HCT116 (cell line): Measurements from ENCODE around the gene HMSD. TPM values are rescaled to one million over a fixed set of nuclear protein-coding genes. Genes with fewer than 3 reads are reported as not detected.

ENCODE experiments used
- ATAC-seq: fragments of 200-7000 bp; cut with Tn5 transposase; 2 replicates; pipeline ENCODE4 v1.9.1; 2020; ENCODE audit warnings: mild to moderate bottlenecking, moderate library complexity
- BruUV-seq: library from RNA; stranded (reverse); fragments of 400-500 nt; replicated peaks from 2 replicates; lab custom pipeline; 2021; lab: Mats Ljungman, UMichigan
- CTCF ChIA-PET: fragments of 300-600 bp; sonication (Branson Sonifier 250); formaldehyde crosslinking; loops from one replicate; lab custom pipeline; 2021; ENCODE audit warnings: antibody characterized with exemption; lab: Charles Lee
- POLR2A ChIA-PET: fragments of 300-600, 350-600 bp; sonication (Branson Sonifier 250); formaldehyde crosslinking; loops from one replicate; lab custom pipeline; 2021; ENCODE audit warnings: antibody characterized with exemption; lab: Charles Lee
- RAD21 ChIA-PET, 2 experiments: fragments of 300-600 bp; sonication (Branson Sonifier 250); formaldehyde crosslinking; loops; one replicate each; lab custom pipeline; 2023; ENCODE audit warnings: low total read pairs in 2 of 2; ENCODE audit not compliant: uncharacterized antibody in 2 of 2, unreplicated experiment in 2 of 2, low non-redundant PET in 1 of 2; lab: Charles Lee
- DNase-seq: peaks from one replicate; pipeline ENCODE4 v3.0.0-alpha.2; 2010; ENCODE audit warnings: low read depth, low spot score
- H2AFZ ChIP-seq: fragments of 200-600 bp; shearing (Covaris generic), sonication (generic); 2 replicates; pipeline ENCODE4 v1.6.1; 2017; ENCODE audit warnings: low read depth, mixed run types, mixed read lengths, antibody characterized with exemption, low read length; ENCODE audit not compliant: poor library complexity, severe bottlenecking
- H3K27ac ChIP-seq: 2 replicates; pipeline ENCODE4 v1.5.1; 2012; ENCODE audit warnings: low read depth, low read length
- H3K27me3 ChIP-seq: fragments of 200-600 bp; sonication (generic); 2 replicates; pipeline ENCODE4 v1.6.1; 2016; ENCODE audit warnings: mixed run types, low read length, mixed read lengths; ENCODE audit not compliant: insufficient read depth
- H3K36me3 ChIP-seq, 2 experiments: fragments of 200-500 bp in 1 of 2; fragments of 200-600 bp in 1 of 2; sonication (Bioruptor generic) in 1 of 2; sonication (generic) in 1 of 2; 2 replicates each; pipeline versions ENCODE4 v1.5.1 to v1.6.1; 2014 to 2016; ENCODE audit warnings: low read length in 2 of 2, inconsistent platforms in 1 of 2, mixed read lengths in 1 of 2, mixed run types in 1 of 2; ENCODE audit not compliant: insufficient read depth in 2 of 2, control insufficient read depth in 1 of 2
- H3K4me1 ChIP-seq, 2 experiments: fragments of 200-600 bp in 1 of 2; sonication (generic) in 1 of 2; 2 replicates each; pipeline versions ENCODE4 v1.5.1 to v1.6.1; 2012 to 2017; ENCODE audit warnings: low read length in 2 of 2, inconsistent platforms in 1 of 2, mild to moderate bottlenecking in 1 of 2, mixed read lengths in 1 of 2, mixed run types in 1 of 2, moderate library complexity in 1 of 2; ENCODE audit not compliant: insufficient read depth in 2 of 2, control insufficient read depth in 1 of 2
- H3K4me2 ChIP-seq: fragments of 200-600 bp; sonication (generic); 2 replicates; pipeline ENCODE4 v1.6.1; 2017; ENCODE audit warnings: mixed run types, low read length, mixed read lengths
- H3K4me3 ChIP-seq, 2 experiments: fragments of 200-600 bp in 1 of 2; sonication (generic) in 1 of 2; replicated peaks in 1 of 2; 2 replicates each; pipeline ENCODE4 v1.5.1; 2011 to 2016; ENCODE audit warnings: low read length in 2 of 2, control low read depth in 1 of 2, low read depth in 1 of 2, mild to moderate bottlenecking in 1 of 2, mixed read lengths in 1 of 2, mixed run types in 1 of 2
- H3K79me2 ChIP-seq: fragments of 200-600 bp; sonication (generic); 2 replicates; pipeline ENCODE4 v1.6.1; 2017; ENCODE audit warnings: mild to moderate bottlenecking, mixed run types, low read length, moderate library complexity, mixed read lengths; ENCODE audit not compliant: insufficient read depth
- H3K9ac ChIP-seq: fragments of 200-600 bp; sonication (generic); 2 replicates; pipeline ENCODE4 v1.6.1; 2016; ENCODE audit warnings: low read length, mixed read lengths
- H3K9me2 ChIP-seq: fragments of 200-600 bp; sonication (generic), shearing (Covaris generic); 2 replicates; pipeline ENCODE4 v1.6.1; 2017; ENCODE audit warnings: mixed run types, mild to moderate bottlenecking, moderate library complexity; ENCODE audit not compliant: insufficient read depth
- H3K9me3 ChIP-seq, 2 experiments: fragments of 200-500 bp in 1 of 2; fragments of 200-600 bp in 1 of 2; sonication (Bioruptor generic) in 1 of 2; sonication (generic) in 1 of 2; 2 replicates each; pipeline ENCODE4 v1.6.1; 2014 to 2017; ENCODE audit warnings: low read length in 2 of 2, mixed read lengths in 2 of 2, inconsistent platforms in 1 of 2, low read depth in 1 of 2, mild to moderate bottlenecking in 1 of 2, mixed run types in 1 of 2, moderate library complexity in 1 of 2; ENCODE audit not compliant: control insufficient read depth in 1 of 2, insufficient read depth in 1 of 2
- H4K20me1 ChIP-seq: fragments of 200-600 bp; sonication (generic), shearing (Covaris generic); 2 replicates; pipeline ENCODE4 v1.6.1; 2017; ENCODE audit warnings: mixed run types, mild to moderate bottlenecking, moderate library complexity; ENCODE audit not compliant: insufficient read depth
- ATF3 ChIP-seq: IDR thresholded peaks from 2 replicates; pipeline ENCODE4 v1.6.1; 2012
- EGR1 ChIP-seq: IDR thresholded peaks from 2 replicates; pipeline ENCODE4 v1.6.1; 2012; ENCODE audit warnings: low read depth
- EZH2phosphoT487 ChIP-seq: fragments of 200-600 bp; IDR thresholded peaks from 2 replicates; pipeline ENCODE4 v1.6.1; 2018; ENCODE audit warnings: antibody characterized with exemption, borderline replicate concordance
- JUND ChIP-seq: IDR thresholded peaks from 2 replicates; pipeline ENCODE4 v1.6.1; 2012
- POLR2AphosphoS5 ChIP-seq: IDR thresholded peaks from 2 replicates; pipeline ENCODE4 v1.6.1; 2011; ENCODE audit warnings: mild to moderate bottlenecking, low read depth, low read length, moderate library complexity
- REST ChIP-seq: IDR thresholded peaks from 2 replicates; pipeline ENCODE4 v1.6.1; 2012; ENCODE audit warnings: low read depth
- SIN3A ChIP-seq: IDR thresholded peaks from 2 replicates; pipeline ENCODE4 v1.6.1; 2012; ENCODE audit warnings: low read depth
- SP1 ChIP-seq: IDR thresholded peaks from 2 replicates; pipeline ENCODE4 v1.6.1; 2012; ENCODE audit warnings: low read depth
- TCF7L2 ChIP-seq: IDR thresholded peaks from 2 replicates; pipeline ENCODE4 v1.7.0; 2011; ENCODE audit warnings: borderline replicate concordance, inconsistent platforms; ENCODE audit not compliant: insufficient read depth, insufficient read length; ENCODE audit errors: extremely low read depth
- YY1 ChIP-seq: IDR thresholded peaks from 2 replicates; pipeline ENCODE4 v1.6.1; 2011; ENCODE audit warnings: low read length, low read depth, moderate library complexity, mild to moderate bottlenecking; ENCODE audit not compliant: insufficient replicate concordance; ENCODE audit errors: extremely low read depth
- ZFX ChIP-seq: fragments of 450-650 bp; IDR thresholded peaks from 2 replicates; pipeline ENCODE4 v1.6.1; 2017
- intact Hi-C: fragments of 100-400 bp; cut with micrococcal nuclease; formaldehyde crosslinking; loops from 2 replicates; pipeline ENCODE4 v1.10.0; 2022
- total RNA-seq: library from RNA; stranded (reverse); gene quantifications from one replicate; pipeline ENCODE4 v1.2.1, GENCODE V29; 2021; ENCODE audit not compliant: unreplicated experiment

The HMSD gene
- total RNA-seq, 1 experiment from 2014 or later, result 5.3 TPM

GRCh38 chr18:63987743-63988142 is 38.6 kb downstream of the HMSD start:
- no peak for ATAC-seq
- Histone ChIP-seq H4K20me1 (no peaks in the 10 kb centered on the region), H3K4me1 (no peaks in the 10 kb centered on the region), H3K27ac (no peak overlapping the region), H3K9ac (no peak overlapping the region), H3K36me3 (no peaks in the 10 kb centered on the region), H3K27me3 (no peaks in the 10 kb centered on the region), H3K9me2 (no peaks in the 10 kb centered on the region), H3K4me3 (no peak overlapping the region), H3K9me3 (no peaks in the 10 kb centered on the region), H3K79me2 (no peaks in the 10 kb centered on the region), H3K4me2 (no peak overlapping the region), H2AFZ (no peak overlapping the region)
- DNase-seq, result no peak
- ChIA-PET POLR2A (no interaction called here), RAD21 (no interaction called here), CTCF (no interaction called here)
- TF ChIP-seq YY1, result no peak
- no peak for TF ChIP-seq JUND
- TF ChIP-seq ATF3, result no peak
- TF ChIP-seq EZH2phosphoT487, result no peak
- TF ChIP-seq POLR2AphosphoS5, result no peak
- TF ChIP-seq EGR1, result no peak
- no peak for TF ChIP-seq SIN3A
- no peak for TF ChIP-seq REST
- TF ChIP-seq ZFX, result no peak
- no peak for TF ChIP-seq TCF7L2
- no peak for TF ChIP-seq SP1
- BruUV-seq, result no TSS peak
- intact Hi-C loops, result no loop called here
